PC-9 (cell line): ENCODE data around the gene FUT3.

Experiments
- CTCF ChIP-seq: fragments of 200-600 bp; sonication (generic); conservative IDR thresholded peaks from 2 replicates; pipeline ENCODE4 v1.6.1; 2017; ENCODE audit warnings: mixed run types, antibody characterized with exemption, mild to moderate bottlenecking, moderate library complexity
- EZH2 ChIP-seq: fragments of 200-600 bp; sonication (generic); IDR thresholded peaks from 2 replicates; pipeline ENCODE4 v1.8.0; 2017; ENCODE audit warnings: antibody characterized with exemption, low read depth

- TF ChIP-seq CTCF (no peak), EZH2 (no peak)
Measured at GRCh38 chr19:5893296-5893903, 42.2 kb upstream of the FUT3 start.
